HCT116 (cell line): Measurements from ENCODE around the gene HSCB. TPM values are rescaled to one million over a fixed set of nuclear protein-coding genes. Genes with fewer than 3 reads are reported as not detected.

ENCODE experiments used
- ATAC-seq: fragments of 200-7000 bp; cut with Tn5 transposase; 2 replicates; pipeline ENCODE4 v1.9.1; 2020; ENCODE audit warnings: mild to moderate bottlenecking, moderate library complexity
- BruUV-seq: library from RNA; stranded (reverse); fragments of 400-500 nt; replicated peaks from 2 replicates; lab custom pipeline; 2021; lab: Mats Ljungman, UMichigan
- CTCF ChIA-PET: fragments of 300-600 bp; sonication (Branson Sonifier 250); formaldehyde crosslinking; loops from one replicate; lab custom pipeline; 2021; ENCODE audit warnings: antibody characterized with exemption; lab: Charles Lee
- POLR2A ChIA-PET: fragments of 300-600, 350-600 bp; sonication (Branson Sonifier 250); formaldehyde crosslinking; loops from one replicate; lab custom pipeline; 2021; ENCODE audit warnings: antibody characterized with exemption; lab: Charles Lee
- RAD21 ChIA-PET, 2 experiments: fragments of 300-600 bp; sonication (Branson Sonifier 250); formaldehyde crosslinking; loops; one replicate each; lab custom pipeline; 2023; ENCODE audit warnings: low total read pairs in 2 of 2; ENCODE audit not compliant: uncharacterized antibody in 2 of 2, unreplicated experiment in 2 of 2, low non-redundant PET in 1 of 2; lab: Charles Lee
- DNase-seq: peaks from one replicate; pipeline ENCODE4 v3.0.0-alpha.2; 2010; ENCODE audit warnings: low read depth, low spot score
- H2AFZ ChIP-seq: fragments of 200-600 bp; shearing (Covaris generic), sonication (generic); 2 replicates; pipeline ENCODE4 v1.6.1; 2017; ENCODE audit warnings: low read depth, mixed run types, mixed read lengths, antibody characterized with exemption, low read length; ENCODE audit not compliant: poor library complexity, severe bottlenecking
- H3K27ac ChIP-seq: 2 replicates; pipeline ENCODE4 v1.5.1; 2012; ENCODE audit warnings: low read depth, low read length
- H3K27me3 ChIP-seq: fragments of 200-600 bp; sonication (generic); 2 replicates; pipeline ENCODE4 v1.6.1; 2016; ENCODE audit warnings: mixed run types, low read length, mixed read lengths; ENCODE audit not compliant: insufficient read depth
- H3K36me3 ChIP-seq, 2 experiments: fragments of 200-500 bp in 1 of 2; fragments of 200-600 bp in 1 of 2; sonication (Bioruptor generic) in 1 of 2; sonication (generic) in 1 of 2; 2 replicates each; pipeline versions ENCODE4 v1.5.1 to v1.6.1; 2014 to 2016; ENCODE audit warnings: low read length in 2 of 2, inconsistent platforms in 1 of 2, mixed read lengths in 1 of 2, mixed run types in 1 of 2; ENCODE audit not compliant: insufficient read depth in 2 of 2, control insufficient read depth in 1 of 2
- H3K4me1 ChIP-seq, 2 experiments: fragments of 200-600 bp in 1 of 2; sonication (generic) in 1 of 2; 2 replicates each; pipeline versions ENCODE4 v1.5.1 to v1.6.1; 2012 to 2017; ENCODE audit warnings: low read length in 2 of 2, inconsistent platforms in 1 of 2, mild to moderate bottlenecking in 1 of 2, mixed read lengths in 1 of 2, mixed run types in 1 of 2, moderate library complexity in 1 of 2; ENCODE audit not compliant: insufficient read depth in 2 of 2, control insufficient read depth in 1 of 2
- H3K4me2 ChIP-seq: fragments of 200-600 bp; sonication (generic); 2 replicates; pipeline ENCODE4 v1.6.1; 2017; ENCODE audit warnings: mixed run types, low read length, mixed read lengths
- H3K4me3 ChIP-seq, 2 experiments: fragments of 200-600 bp in 1 of 2; sonication (generic) in 1 of 2; replicated peaks in 1 of 2; 2 replicates each; pipeline ENCODE4 v1.5.1; 2011 to 2016; ENCODE audit warnings: low read length in 2 of 2, control low read depth in 1 of 2, low read depth in 1 of 2, mild to moderate bottlenecking in 1 of 2, mixed read lengths in 1 of 2, mixed run types in 1 of 2
- H3K79me2 ChIP-seq: fragments of 200-600 bp; sonication (generic); 2 replicates; pipeline ENCODE4 v1.6.1; 2017; ENCODE audit warnings: mild to moderate bottlenecking, mixed run types, low read length, moderate library complexity, mixed read lengths; ENCODE audit not compliant: insufficient read depth
- H3K9ac ChIP-seq: fragments of 200-600 bp; sonication (generic); 2 replicates; pipeline ENCODE4 v1.6.1; 2016; ENCODE audit warnings: low read length, mixed read lengths
- H3K9me2 ChIP-seq: fragments of 200-600 bp; sonication (generic), shearing (Covaris generic); 2 replicates; pipeline ENCODE4 v1.6.1; 2017; ENCODE audit warnings: mixed run types, mild to moderate bottlenecking, moderate library complexity; ENCODE audit not compliant: insufficient read depth
- H3K9me3 ChIP-seq, 2 experiments: fragments of 200-500 bp in 1 of 2; fragments of 200-600 bp in 1 of 2; sonication (Bioruptor generic) in 1 of 2; sonication (generic) in 1 of 2; 2 replicates each; pipeline ENCODE4 v1.6.1; 2014 to 2017; ENCODE audit warnings: low read length in 2 of 2, mixed read lengths in 2 of 2, inconsistent platforms in 1 of 2, low read depth in 1 of 2, mild to moderate bottlenecking in 1 of 2, mixed run types in 1 of 2, moderate library complexity in 1 of 2; ENCODE audit not compliant: control insufficient read depth in 1 of 2, insufficient read depth in 1 of 2
- H4K20me1 ChIP-seq: fragments of 200-600 bp; sonication (generic), shearing (Covaris generic); 2 replicates; pipeline ENCODE4 v1.6.1; 2017; ENCODE audit warnings: mixed run types, mild to moderate bottlenecking, moderate library complexity; ENCODE audit not compliant: insufficient read depth
- ATF3 ChIP-seq: IDR thresholded peaks from 2 replicates; pipeline ENCODE4 v1.6.1; 2012
- CBX3 ChIP-seq: IDR thresholded peaks from 2 replicates; pipeline ENCODE4 v1.6.1; 2012; ENCODE audit warnings: low read depth
- CEBPB ChIP-seq: IDR thresholded peaks from 2 replicates; pipeline ENCODE4 v1.6.1; 2012; ENCODE audit warnings: low read depth
- EGR1 ChIP-seq: IDR thresholded peaks from 2 replicates; pipeline ENCODE4 v1.6.1; 2012; ENCODE audit warnings: low read depth
- EZH2 ChIP-seq: fragments of 200-600 bp; sonication (generic); IDR thresholded peaks from 2 replicates; pipeline ENCODE4 v1.6.1; 2017; ENCODE audit warnings: antibody characterized with exemption, mixed run types
- EZH2phosphoT487 ChIP-seq: fragments of 200-600 bp; IDR thresholded peaks from 2 replicates; pipeline ENCODE4 v1.6.1; 2018; ENCODE audit warnings: antibody characterized with exemption, borderline replicate concordance
- FOSL1 ChIP-seq: IDR thresholded peaks from 2 replicates; pipeline ENCODE4 v1.6.1; 2012; ENCODE audit warnings: low read depth
- JUND ChIP-seq: IDR thresholded peaks from 2 replicates; pipeline ENCODE4 v1.6.1; 2012
- POLR2A ChIP-seq: IDR thresholded peaks from 2 replicates; pipeline ENCODE4 v1.7.0; 2011; ENCODE audit warnings: borderline replicate concordance; ENCODE audit not compliant: insufficient read depth, insufficient read length; ENCODE audit errors: extremely low read depth
- RAD21 ChIP-seq: IDR thresholded peaks from 2 replicates; pipeline ENCODE4 v1.6.1; 2012; ENCODE audit warnings: low read depth, mild to moderate bottlenecking
- SIN3A ChIP-seq: IDR thresholded peaks from 2 replicates; pipeline ENCODE4 v1.6.1; 2012; ENCODE audit warnings: low read depth
- SP1 ChIP-seq: IDR thresholded peaks from 2 replicates; pipeline ENCODE4 v1.6.1; 2012; ENCODE audit warnings: low read depth
- SRF ChIP-seq: IDR thresholded peaks from 2 replicates; pipeline ENCODE4 v1.6.1; 2012; ENCODE audit warnings: low read depth
- YY1 ChIP-seq: IDR thresholded peaks from 2 replicates; pipeline ENCODE4 v1.6.1; 2011; ENCODE audit warnings: low read length, low read depth, moderate library complexity, mild to moderate bottlenecking; ENCODE audit not compliant: insufficient replicate concordance; ENCODE audit errors: extremely low read depth
- ZFX ChIP-seq: fragments of 450-650 bp; IDR thresholded peaks from 2 replicates; pipeline ENCODE4 v1.6.1; 2017
- intact Hi-C: fragments of 100-400 bp; cut with micrococcal nuclease; formaldehyde crosslinking; loops from 2 replicates; pipeline ENCODE4 v1.10.0; 2022
- total RNA-seq: library from RNA; stranded (reverse); gene quantifications from one replicate; pipeline ENCODE4 v1.2.1, GENCODE V29; 2021; ENCODE audit not compliant: unreplicated experiment
- TF ChIP-seq, protein P1 (sequence below): IDR thresholded peaks from 2 replicates; pipeline ENCODE4 v1.6.1; 2011; ENCODE audit warnings: mild to moderate bottlenecking, low read length, moderate library complexity; ENCODE audit not compliant: insufficient replicate concordance; ENCODE audit errors: extremely low read depth
- TF ChIP-seq, protein P2 (sequence below): IDR thresholded peaks from 2 replicates; pipeline ENCODE4 v1.6.1; 2012; ENCODE audit warnings: low read depth
- TF ChIP-seq, protein P3 (sequence below), 3 experiments: fragments of 200-600 bp in 1 of 3; sonication (generic) in 1 of 3; IDR thresholded peaks in 2 of 3; conservative IDR thresholded peaks in 1 of 3; 2 replicates each; pipeline ENCODE4 v1.5.1; 2012 to 2017; ENCODE audit warnings: low read depth in 2 of 3, low read length in 2 of 3, antibody characterized with exemption in 1 of 3, borderline replicate concordance in 1 of 3, control low read depth in 1 of 3, mild to moderate bottlenecking in 1 of 3, mixed read lengths in 1 of 3, mixed run types in 1 of 3, moderate library complexity in 1 of 3; ENCODE audit not compliant: insufficient read depth in 1 of 3
- TF ChIP-seq, protein P4 (sequence below): IDR thresholded peaks from 2 replicates; pipeline ENCODE4 v1.6.1; 2012

HSCB gene
- total RNA-seq, 1 experiment from 2014 or later = 14.5 TPM

GRCh38 chr22:28772633-28773460 lies 31.0 kb downstream of the HSCB start, which contains the start of gene CCDC117:
TSS of gene CCDC117 (plus strand) at chr22:28772695. CDS start at chr22:28772850, 155 bp downstream.
- intact Hi-C loops = no loop called here
- POLR2A ChIA-PET = no interaction called here
- TF ChIP-seq CBX3 (no peak), CEBPB (no peak), SP1 (no peak), ZFX (peak; percentile 97), YY1 (no peak), POLR2A (peak; percentile 79), RAD21 (no peak), ATF3 (no peak), JUND (no peak), SRF (no peak), FOSL1 (no peak), EZH2phosphoT487 (no peak), EZH2 (no peak), SIN3A (no peak), EGR1 (no peak)
- TF ChIP-seq, protein P1, sequence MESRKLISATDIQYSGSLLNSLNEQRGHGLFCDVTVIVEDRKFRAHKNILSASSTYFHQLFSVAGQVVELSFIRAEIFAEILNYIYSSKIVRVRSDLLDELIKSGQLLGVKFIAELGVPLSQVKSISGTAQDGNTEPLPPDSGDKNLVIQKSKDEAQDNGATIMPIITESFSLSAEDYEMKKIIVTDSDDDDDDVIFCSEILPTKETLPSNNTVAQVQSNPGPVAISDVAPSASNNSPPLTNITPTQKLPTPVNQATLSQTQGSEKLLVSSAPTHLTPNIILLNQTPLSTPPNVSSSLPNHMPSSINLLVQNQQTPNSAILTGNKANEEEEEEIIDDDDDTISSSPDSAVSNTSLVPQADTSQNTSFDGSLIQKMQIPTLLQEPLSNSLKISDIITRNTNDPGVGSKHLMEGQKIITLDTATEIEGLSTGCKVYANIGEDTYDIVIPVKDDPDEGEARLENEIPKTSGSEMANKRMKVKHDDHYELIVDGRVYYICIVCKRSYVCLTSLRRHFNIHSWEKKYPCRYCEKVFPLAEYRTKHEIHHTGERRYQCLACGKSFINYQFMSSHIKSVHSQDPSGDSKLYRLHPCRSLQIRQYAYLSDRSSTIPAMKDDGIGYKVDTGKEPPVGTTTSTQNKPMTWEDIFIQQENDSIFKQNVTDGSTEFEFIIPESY = peak; percentile 28
- TF ChIP-seq, protein P2, sequence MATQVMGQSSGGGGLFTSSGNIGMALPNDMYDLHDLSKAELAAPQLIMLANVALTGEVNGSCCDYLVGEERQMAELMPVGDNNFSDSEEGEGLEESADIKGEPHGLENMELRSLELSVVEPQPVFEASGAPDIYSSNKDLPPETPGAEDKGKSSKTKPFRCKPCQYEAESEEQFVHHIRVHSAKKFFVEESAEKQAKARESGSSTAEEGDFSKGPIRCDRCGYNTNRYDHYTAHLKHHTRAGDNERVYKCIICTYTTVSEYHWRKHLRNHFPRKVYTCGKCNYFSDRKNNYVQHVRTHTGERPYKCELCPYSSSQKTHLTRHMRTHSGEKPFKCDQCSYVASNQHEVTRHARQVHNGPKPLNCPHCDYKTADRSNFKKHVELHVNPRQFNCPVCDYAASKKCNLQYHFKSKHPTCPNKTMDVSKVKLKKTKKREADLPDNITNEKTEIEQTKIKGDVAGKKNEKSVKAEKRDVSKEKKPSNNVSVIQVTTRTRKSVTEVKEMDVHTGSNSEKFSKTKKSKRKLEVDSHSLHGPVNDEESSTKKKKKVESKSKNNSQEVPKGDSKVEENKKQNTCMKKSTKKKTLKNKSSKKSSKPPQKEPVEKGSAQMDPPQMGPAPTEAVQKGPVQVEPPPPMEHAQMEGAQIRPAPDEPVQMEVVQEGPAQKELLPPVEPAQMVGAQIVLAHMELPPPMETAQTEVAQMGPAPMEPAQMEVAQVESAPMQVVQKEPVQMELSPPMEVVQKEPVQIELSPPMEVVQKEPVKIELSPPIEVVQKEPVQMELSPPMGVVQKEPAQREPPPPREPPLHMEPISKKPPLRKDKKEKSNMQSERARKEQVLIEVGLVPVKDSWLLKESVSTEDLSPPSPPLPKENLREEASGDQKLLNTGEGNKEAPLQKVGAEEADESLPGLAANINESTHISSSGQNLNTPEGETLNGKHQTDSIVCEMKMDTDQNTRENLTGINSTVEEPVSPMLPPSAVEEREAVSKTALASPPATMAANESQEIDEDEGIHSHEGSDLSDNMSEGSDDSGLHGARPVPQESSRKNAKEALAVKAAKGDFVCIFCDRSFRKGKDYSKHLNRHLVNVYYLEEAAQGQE = no peak
- TF ChIP-seq, protein P3, sequence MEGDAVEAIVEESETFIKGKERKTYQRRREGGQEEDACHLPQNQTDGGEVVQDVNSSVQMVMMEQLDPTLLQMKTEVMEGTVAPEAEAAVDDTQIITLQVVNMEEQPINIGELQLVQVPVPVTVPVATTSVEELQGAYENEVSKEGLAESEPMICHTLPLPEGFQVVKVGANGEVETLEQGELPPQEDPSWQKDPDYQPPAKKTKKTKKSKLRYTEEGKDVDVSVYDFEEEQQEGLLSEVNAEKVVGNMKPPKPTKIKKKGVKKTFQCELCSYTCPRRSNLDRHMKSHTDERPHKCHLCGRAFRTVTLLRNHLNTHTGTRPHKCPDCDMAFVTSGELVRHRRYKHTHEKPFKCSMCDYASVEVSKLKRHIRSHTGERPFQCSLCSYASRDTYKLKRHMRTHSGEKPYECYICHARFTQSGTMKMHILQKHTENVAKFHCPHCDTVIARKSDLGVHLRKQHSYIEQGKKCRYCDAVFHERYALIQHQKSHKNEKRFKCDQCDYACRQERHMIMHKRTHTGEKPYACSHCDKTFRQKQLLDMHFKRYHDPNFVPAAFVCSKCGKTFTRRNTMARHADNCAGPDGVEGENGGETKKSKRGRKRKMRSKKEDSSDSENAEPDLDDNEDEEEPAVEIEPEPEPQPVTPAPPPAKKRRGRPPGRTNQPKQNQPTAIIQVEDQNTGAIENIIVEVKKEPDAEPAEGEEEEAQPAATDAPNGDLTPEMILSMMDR (IDR thresholded peaks at IDR 0.05 in 2 of 3, conservative IDR thresholded peaks at IDR 0.05 in 1 of 3; ENCODE audit: borderline replicate concordance in 1 of 3, insufficient read depth in 1 of 3, low read depth in 2 of 3, low read length in 2 of 3) = 0 out of 6 replicates have a peak, but pooled peaks of 1 of the 3 experiments have one; percentile 7
- TF ChIP-seq, protein P4, sequence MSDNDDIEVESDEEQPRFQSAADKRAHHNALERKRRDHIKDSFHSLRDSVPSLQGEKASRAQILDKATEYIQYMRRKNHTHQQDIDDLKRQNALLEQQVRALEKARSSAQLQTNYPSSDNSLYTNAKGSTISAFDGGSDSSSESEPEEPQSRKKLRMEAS = peak; percentile 67; the same call in 1 of the 2 replicates

More at GRCh38 chr22:28772633-28773460, 31.0 kb downstream of the HSCB start, which contains the start of gene CCDC117:
- H3K9me2 ChIP-seq = no peaks in the 10 kb centered on the region
- H4K20me1 ChIP-seq = no peaks in the 10 kb centered on the region
- peak within 1 kb of the TSS; percentile 97 for H3K27ac ChIP-seq
- H3K27me3 ChIP-seq = no peaks in the 10 kb centered on the region
- peak within 1 kb of the TSS; percentile 78 for H3K4me2 ChIP-seq
- peaks cover 0 to 12% of the 10 kb centered on the region in 2 experiments; a peak in 3 of 4 replicates for H3K4me1 ChIP-seq
- CTCF ChIA-PET = interaction anchor here (0.7 to 1.0 kb wide), 2 partner anchors 15 to 268 kb away, joined by 3 to 4 read pairs; no protein-coding TSS in a partner anchor
- RAD21 ChIA-PET = no interaction called here
- peaks cover 0 to 3% of the 10 kb centered on the region in 2 experiments; a peak in 1 of 4 replicates for H3K9me3 ChIP-seq
- H3K9ac ChIP-seq = peak within 1 kb of the TSS; percentile 73
- no TSS peak for BruUV-seq
- DNase-seq (peak; percentile 89), ATAC-seq (peak; percentile 91)
- H3K79me2 ChIP-seq = peaks cover 49% of the 10 kb centered on the region
- H2AFZ ChIP-seq = no peak within 1 kb of the TSS
- peak within 1 kb of the TSS; percentile 80 to 85 for H3K4me3 ChIP-seq
- peaks cover 5 to 7% of the 10 kb centered on the region in 2 experiments; a peak in 2 of 4 replicates for H3K36me3 ChIP-seq
